Measurements from ENCODE around the gene CTCF.

Gene CTCF

DNA sequence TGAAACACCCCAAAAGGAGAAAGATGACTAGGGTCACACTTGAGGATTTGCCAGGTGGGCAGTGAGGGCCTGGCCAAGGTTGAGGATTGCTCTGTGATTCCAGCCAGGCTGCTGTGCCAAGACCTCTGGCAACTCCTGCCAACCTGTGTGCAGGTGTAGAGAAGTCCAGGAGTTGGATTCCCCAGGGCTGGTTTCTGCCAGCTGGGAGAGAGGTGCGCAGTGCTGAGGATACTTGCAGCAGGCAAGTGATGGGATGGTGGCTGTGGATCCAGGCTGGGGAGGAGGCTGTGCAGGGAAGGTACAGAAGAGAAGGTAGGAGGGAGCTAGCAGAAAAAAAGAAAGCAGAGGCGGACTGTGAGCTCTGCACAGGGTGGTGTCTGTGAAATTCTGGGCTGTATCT, 27.1 kb upstream of the CTCF start:
- no peak for DNase-seq (ENCODE audit: low read depth, low spot score)

DNA sequence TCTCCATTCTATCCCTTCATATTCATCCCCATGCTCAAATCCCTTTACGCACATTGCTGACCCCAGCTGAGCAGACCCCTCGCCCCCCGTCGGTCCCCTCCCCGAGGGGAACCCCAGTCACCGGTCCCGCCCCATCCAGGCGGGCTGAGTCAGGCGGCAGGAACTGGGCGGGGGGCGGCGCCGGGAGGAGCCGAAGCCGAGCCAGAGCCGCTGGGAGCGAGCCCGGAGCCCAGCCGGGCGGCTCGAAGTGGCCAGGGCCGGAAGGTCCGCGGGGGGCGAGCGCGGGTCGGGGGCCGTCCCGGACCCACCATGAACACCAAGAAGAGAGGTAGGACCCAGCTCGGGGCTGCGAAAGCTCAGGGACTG, 25.1 kb upstream of the CTCF start:
- no peak for DNase-seq (ENCODE audit: low read depth, low spot score)

DNA sequence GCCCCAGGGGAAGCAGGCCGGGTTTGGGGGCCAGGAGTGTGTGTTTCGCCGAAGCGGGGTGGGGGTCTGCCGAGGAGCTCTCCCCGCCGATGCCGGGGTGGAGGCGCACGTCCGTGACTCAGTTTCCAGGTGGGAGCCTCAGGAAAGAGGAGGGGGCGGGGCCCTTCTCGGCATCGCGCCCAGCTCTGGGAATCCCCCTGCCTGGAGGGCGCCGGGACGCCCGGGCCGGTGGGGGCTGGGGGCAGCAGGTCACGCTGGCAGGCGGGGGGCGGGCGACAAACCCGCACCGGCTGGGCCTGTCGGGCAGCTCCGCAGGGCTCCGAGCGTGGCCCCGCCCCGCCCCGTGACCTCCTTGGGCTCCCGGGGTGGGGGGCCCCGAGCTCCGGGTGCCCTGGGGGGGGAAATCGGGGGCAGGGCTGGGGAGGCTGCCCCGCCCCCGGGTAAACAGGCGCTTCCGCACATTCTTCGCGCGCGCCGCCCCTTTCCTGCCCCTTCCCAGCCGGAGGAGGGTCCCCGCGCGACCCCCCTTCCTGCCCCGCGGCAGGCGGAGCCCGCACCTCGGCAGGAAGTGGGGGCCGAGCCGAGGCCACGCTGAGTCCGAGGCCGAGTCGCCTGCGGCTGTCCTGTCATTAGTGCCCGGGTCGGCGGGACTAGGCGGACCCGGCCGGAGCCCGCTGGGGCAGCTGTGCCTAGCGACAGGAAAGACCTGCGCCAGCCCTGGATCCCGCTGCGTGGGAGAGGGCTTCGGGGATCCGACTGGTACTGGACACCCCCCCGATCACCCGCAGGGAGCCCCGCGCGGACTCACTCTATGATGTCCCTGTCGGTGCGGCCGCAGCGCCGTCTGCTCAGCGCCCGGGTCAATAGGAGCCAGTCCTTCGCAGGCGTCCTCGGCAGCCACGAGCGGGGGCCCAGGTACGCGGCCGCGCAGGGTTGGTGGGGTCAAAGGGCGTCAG, 24.4 kb upstream of the CTCF start:
- DNase-seq (ENCODE audit: low read depth, low spot score): peak; percentile 23

DNA sequence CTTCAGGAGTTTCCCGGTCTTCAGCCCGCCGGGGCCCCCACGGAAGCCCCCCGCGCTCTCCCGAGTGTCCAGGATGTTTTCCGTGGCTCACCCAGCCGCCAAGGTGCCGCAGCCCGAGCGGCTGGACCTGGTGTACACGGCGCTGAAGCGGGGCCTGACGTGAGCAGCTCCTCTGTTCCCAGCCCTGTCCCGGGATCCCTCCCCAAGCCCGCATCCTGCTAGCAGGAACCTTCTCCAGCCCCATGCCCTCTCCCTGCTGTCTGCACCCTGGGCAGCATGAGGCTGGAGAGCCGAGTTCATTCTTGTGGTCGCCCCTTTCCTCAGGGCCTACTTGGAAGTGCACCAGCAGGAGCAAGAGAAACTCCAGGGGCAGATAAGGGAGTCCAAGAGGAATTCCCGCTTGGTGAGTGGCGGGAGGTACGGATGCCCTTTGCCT, 23.6 kb upstream of the CTCF start:
- DNase-seq (ENCODE audit: low read depth, low spot score): no peak

DNA sequence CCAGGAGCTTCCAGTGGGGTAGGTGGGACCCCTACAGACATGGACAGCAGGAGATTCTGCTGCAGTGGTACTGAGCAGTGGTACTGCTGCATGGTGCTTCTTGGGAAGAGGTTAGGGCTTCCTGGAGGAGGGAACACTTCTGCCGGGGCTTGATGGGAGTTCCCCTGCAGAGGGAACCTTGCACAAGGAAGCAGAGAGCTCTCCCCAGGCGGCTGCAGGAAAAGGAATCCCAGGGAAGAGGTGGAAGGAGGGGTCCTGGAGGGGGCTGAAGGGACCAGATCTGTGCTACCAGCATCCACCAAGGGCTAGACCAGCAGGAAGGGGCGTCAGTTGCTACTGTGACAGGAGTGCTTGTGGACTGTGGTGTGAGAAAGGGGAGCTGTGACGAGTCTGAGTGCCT, 23.1 kb upstream of the CTCF start:
- no peak for DNase-seq (ENCODE audit: low read depth, low spot score)

DNA sequence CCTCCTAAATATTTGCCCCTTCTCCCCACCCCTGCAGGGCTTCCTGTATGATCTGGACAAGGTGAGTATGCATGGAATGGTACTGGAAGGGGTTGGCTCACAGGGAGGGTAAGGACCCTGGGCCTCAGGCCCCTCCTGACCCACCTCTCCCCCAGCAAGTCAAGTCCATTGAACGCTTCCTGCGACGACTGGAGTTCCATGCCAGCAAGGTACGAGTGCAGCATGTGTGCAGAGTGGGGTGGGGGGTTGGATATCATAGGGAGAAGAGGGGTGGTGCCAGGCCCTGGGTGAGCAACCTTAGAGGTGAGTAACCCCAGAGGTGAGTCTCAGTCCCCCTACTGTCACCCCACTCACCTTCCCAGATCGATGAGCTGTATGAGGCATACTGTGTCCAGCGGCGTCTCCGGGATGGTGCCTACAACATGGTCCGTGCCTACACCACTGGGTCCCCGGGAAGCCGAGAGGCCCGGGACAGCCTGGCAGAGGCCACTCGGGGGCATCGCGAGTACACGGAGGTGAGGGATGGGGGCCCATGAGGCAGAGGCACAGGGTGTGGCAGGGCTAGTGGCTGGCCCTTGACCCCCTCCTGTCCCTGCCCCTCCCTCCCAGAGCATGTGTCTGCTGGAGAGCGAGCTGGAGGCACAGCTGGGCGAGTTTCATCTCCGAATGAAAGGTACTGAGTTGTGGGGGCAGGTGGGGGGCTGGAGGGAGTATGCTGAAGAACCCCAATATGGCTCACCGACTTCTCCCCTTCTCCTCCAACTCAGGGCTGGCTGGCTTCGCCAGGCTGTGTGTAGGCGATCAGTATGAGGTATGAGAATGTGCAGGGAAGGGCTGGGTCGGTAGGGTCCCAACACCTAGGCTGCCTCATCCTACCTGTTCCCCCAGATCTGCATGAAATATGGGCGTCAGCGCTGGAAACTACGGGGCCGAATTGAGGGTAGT, 22.4 kb upstream of the CTCF start:
- DNase-seq (ENCODE audit: low read depth, low spot score): no peak

DNA sequence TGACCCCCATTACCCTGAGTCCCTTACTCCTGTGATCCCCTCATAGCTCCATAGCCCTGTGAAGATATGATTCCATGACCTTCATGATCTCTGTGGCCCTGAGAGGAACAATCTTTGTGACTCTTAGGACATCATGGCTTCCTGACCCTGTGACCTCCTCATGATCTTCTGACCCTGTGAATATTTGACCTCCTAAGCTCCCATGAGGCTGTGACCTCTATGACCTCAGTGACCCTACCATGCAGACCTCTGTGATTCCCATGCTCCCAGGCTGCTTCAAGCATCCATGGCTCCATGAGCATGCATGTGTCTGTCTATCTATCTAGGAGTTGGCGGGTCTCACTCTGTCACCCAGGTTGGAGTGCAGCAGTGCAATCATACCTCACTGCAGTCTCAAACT, 21.6 kb upstream of the CTCF start:
- DNase-seq (ENCODE audit: low read depth, low spot score): no peak

DNA sequence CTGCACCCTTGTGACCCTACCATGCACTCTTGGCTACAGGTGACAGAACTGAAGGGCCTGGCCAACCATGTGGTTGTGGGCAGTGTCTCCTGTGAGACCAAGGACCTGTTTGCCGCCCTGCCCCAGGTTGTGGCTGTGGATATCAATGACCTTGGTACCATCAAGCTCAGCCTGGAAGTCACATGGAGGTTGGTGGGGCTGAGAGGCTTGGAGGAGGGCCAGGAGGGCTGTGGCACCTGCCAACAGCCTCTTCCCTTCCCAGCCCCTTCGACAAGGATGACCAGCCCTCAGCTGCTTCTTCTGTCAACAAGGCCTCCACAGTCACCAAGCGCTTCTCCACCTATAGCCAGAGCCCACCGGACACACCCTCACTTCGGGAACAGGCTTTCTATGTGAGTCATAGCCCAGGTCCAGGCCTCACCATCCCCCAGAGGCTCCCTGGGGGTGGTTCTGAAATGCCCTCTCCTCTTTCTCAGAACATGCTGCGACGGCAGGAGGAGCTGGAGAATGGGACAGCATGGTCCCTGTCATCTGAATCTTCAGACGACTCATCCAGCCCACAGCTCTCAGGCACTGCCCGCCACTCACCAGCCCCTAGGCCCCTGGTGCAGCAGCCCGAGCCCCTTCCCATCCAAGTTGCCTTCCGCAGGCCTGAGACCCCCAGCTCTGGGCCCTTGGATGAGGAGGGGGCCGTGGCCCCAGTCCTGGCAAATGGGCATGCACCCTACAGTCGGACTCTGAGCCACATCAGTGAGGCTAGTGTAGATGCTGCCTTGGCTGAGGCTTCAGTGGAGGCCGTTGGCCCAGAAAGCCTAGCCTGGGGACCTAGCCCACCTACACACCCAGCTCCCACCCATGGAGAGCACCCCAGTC, 20.7 kb upstream of the CTCF start:
- no peak for DNase-seq (ENCODE audit: low read depth, low spot score)

DNA sequence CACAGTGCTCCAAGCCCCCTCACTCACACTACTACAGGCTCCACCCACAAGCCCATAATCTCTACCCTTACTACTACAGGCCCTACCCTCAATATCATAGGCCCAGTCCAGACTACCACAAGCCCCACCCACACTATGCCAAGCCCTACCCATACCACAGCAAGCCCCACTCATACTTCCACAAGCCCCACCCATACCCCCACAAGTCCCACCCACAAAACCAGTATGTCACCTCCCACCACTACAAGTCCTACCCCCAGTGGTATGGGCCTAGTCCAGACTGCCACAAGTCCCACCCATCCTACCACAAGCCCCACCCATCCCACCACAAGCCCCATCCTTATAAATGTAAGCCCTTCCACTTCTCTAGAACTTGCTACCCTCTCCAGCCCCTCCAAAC, 19.9 kb upstream of the CTCF start:
- DNase-seq (ENCODE audit: low read depth, low spot score): no peak

DNA sequence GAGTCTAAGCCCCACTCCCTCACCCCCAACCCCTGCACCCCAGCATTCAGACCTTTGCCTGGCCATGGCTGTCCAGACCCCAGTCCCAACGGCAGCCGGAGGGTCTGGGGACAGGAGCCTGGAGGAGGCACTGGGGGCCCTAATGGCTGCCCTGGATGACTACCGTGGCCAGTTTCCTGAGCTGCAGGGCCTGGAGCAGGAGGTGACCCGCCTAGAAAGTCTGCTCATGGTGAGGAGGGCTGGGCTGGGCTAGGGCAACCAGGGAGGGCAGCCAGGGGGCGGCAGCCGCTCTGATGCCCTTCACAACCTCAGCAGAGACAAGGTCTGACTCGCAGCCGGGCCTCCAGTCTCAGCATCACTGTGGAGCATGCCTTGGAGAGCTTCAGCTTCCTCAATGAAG, 19.3 kb upstream of the CTCF start:
- no peak for DNase-seq (ENCODE audit: low read depth, low spot score)

DNA sequence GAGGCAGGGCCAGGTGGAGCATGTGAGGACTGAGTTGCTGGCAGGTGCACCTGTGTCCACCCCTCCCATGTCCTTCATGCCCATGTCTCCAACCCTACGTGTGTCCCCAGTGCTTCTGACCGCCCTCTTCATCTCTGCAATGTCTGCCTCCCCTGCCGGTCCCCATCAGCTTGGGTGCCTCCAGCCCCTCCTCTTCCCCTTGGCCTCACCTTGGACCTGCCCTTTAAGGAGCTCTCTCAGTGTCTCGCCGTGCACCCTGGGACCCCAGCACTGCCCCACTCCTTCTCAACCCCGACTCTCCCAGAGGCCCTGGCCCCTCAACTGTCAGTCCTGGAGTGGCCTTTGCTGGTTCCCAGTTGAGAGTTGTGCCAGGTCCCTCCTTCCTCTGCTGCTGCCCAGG, 18.7 kb upstream of the CTCF start:
- no peak for DNase-seq (ENCODE audit: low read depth, low spot score)

DNA sequence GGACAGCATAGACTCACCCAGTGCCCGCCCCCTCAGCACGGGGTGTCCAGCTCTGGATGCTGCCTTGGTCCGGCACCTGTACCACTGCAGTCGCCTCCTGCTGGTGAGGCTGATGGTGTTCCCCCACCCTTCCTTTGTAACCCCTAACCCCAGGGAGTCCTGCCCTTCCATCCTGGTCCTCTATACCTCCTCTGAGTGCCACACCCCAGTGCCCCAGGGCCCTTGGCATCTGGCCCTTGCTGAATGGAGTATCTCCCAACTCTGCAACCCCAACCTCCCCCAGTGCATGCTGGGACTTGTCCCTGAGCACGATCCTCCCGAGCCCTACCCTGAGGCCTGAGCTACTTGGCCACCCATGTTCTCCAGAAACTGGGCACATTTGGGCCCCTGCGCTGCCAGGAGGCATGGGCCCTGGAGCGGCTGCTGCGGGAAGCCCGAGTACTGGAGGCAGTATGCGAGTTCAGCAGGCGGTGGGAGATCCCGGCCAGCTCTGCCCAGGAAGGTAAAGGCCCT, 17.9 kb upstream of the CTCF start:
- no peak for DNase-seq (ENCODE audit: low read depth, low spot score)

DNA sequence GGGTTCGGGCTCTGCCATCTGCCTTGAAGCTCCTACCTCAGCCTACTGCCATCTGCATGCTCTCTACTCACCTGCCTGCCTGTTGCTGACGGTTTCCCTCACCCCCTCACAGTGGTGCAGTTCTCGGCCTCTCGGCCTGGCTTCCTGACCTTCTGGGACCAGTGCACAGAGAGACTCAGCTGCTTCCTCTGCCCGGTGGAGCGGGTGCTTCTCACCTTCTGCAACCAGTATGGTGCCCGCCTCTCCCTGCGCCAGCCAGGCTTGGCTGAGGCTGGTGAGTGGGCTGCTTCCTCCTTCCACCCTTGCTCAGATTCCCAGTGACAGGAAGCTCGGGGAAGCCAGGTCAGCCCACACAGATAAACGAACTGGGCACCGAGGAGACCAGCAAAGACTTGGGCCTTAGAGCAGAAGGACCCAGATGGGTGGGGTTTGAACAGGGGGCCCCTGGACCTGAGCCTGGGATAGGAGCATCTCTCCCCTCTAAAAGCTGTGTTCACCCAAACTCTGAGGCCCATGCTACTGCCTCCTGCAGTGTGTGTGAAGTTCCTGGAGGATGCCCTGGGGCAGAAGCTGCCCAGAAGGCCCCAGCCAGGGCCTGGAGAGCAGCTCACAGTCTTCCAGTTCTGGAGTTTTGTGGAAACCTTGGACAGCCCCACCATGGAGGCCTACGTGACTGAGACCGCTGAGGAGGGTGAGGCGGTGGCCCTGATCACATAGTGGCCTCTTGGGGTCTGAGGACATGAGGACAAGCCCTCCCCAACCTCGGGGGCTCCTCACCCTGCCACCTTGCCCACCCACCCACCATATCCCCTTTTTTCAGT, 17.3 kb upstream of the CTCF start:
- DNase-seq (ENCODE audit: low read depth, low spot score): no peak

DNA sequence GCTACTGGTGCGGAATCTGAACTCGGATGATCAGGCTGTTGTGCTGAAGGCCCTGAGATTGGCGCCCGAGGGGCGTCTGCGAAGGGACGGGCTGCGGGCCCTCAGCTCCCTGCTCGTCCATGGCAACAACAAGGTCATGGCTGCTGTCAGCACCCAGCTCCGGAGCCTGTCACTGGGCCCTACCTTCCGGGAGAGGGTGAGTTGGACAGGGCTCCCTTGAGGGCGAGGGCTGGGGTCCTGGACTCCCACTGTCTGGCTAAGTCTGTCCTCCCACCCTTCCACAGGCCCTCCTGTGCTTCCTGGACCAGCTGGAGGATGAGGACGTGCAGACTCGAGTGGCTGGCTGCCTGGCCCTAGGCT, 16.7 kb upstream of the CTCF start:
- DNase-seq (ENCODE audit: low read depth, low spot score): no peak

DNA sequence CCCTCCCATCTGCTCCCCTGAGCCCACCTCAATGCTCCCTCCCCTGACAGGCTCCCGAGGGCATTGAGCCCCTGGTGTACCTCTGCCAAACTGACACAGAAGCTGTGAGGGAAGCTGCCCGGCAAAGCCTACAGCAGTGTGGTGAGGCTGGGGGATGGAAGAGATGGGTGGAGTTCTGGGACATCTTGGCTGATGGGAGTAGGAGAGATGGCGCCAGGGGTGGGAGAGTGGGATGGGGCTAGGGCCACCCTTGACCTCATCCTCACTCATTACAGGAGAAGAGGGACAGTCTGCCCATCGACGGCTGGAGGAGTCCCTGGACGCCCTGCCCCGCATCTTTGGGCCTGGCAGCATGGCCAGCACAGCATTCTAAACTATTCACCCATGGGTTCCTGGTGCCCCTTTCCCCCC, 16.2 kb upstream of the CTCF start:
- no peak for DNase-seq (ENCODE audit: low read depth, low spot score)

DNA sequence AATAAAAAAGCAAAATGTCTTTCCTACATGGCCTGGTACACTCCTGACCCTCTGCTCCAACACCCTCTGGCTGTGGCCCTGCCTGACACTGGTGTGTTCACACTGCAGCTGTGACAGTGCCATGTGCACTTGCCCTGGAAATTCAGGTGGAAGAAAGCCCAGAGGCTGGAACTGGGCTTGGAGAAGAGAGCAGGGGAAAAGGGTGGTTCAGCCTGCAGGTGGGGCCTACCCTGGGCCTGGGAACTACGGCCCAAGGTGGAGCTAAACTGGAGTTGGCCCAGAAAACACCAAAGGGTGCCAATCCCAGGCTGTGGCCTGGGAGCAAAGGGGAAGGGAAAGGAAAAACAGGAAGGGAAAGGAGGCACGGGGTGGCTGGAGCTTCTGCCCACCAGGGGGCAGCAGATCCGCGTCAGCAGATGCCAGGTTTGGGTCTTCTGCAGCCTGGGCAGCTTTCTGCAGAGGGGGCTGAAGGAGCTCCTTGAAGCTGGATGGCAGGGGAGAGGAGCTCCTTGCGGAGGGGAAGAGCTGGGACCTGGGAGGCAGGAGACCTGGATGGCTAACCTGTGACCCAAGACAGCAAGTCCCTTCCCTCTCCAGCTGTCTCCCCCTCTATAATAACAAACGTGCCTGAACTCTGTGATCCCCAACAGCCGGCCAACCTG, 15.4 kb upstream of the CTCF start:
- peak; percentile 48 for DNase-seq (ENCODE audit: low read depth, low spot score)

DNA sequence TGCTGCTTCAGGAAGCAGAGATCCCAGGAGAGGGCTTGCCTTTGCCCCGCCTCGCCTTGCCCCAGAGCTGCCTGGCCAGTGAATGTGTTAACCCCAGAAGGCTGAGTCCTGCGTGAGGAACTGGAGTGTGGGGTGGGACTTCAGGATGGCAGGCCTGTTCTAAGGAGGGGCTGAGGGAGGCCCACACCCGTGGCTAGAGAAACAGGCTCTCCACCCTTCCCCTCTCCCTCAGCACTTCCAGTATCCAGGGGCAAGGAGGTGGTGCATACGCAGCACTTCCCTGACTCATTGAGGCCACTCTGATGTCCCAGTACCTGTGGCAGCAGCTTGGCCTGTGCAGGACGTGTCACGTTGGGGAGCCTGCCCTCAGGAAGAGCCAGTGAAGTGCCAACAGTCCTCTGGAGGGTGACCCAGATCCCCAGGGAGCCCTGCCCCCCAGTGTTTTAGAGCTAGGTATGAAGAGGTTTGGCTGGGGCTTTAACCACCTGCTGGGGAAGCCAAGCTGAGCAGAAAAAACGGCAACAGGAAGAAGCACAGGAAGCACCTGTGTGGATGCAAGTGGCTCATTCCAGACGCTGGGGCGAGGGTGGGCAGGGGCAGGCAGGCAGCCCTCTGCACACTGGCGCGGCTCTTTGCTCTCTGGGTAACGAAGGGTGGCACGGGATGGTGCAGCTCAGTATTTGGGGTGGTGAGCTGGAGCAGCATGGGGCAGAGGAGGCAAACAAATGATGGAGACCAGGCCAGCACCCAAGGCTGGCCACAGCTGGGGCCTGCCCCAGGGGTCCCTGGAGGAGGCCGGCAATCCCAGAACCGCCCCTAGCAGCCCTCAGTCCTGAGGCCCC, 14.7 kb upstream of the CTCF start:
- no peak for DNase-seq (ENCODE audit: low read depth, low spot score)

DNA sequence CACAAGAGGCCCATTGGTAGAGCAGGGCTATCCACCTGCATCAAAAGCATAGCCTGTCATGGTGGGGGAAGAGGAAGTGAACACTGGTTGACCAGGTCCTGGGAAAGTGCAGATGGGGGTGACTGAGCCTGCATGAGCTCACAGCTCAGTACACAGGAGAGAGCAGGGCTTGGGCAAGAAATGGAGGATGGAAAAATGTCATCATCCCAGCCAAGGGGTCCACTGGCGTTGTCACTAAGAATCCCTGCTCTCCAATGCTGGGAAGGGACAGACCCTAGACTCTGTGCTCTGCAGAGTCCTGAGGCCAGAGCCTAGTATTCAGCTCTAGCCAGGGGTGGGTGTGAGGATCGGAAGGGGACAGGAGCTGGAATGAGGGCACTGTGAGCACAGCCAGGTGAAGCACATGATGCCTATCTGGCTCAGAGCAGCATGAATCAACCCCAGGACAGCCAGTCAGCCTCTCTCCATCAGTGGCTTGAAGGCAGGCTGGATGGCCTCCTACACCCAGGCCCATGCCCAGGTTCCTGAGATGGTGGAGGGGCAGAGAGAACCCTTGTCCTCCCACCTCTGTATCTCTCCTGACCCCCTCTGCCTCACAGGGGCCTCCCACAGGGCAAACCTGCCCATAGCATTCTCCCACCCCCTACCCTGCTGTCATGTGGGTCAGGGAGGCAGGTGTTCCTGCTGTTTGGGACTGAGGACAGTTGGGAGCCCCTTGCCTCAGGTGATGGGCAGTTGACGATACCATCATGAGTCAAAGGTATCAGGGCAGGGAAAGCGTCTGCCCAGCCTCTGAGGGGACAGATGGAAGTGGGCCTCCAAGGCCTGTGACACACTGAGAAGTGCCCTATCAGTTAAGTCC, 13.8 kb upstream of the CTCF start:
- no peak for DNase-seq (ENCODE audit: low read depth, low spot score)
